Nephron progenitor cell (in vitro differentiated cells): ENCODE data around the gene ACTN4.
A peak's percentile ranks its signal among the peaks of the same experiment; 100 is the strongest.

Experiments used
- DNase-seq: peaks from one replicate; pipeline ENCODE4 v3.0.0; 2021
- H3K27ac Mint-ChIP-seq: 2 replicates; pipeline ENCODE4 v1.8.0; 2021; ENCODE audit warnings: mild to moderate bottlenecking, moderate library complexity, mixed read lengths
- H3K27me3 Mint-ChIP-seq: 2 replicates; pipeline ENCODE4 v1.8.0; 2021; ENCODE audit warnings: mild to moderate bottlenecking, low read depth, mixed read lengths; ENCODE audit not compliant: poor library complexity
- H3K36me3 Mint-ChIP-seq: 2 replicates; pipeline ENCODE4 v1.8.0; 2021; ENCODE audit warnings: low read depth, mixed read lengths
- H3K4me1 Mint-ChIP-seq: 2 replicates; pipeline ENCODE4 v1.8.0; 2021; ENCODE audit warnings: mixed read lengths
- H3K4me3 Mint-ChIP-seq: 2 replicates; pipeline ENCODE4 v1.8.0; 2021; ENCODE audit warnings: mild to moderate bottlenecking, moderate library complexity, mixed read lengths
- H3K9me3 Mint-ChIP-seq: 2 replicates; pipeline ENCODE4 v1.8.0; 2021; ENCODE audit warnings: mild to moderate bottlenecking, moderate library complexity, mixed read lengths
- TF ChIP-seq, protein P1 (sequence below): fragments of 200-600 bp; sonication (generic); IDR thresholded peaks from 2 replicates; pipeline ENCODE4 v1.5.0; 2021; ENCODE audit warnings: antibody characterized with exemption

The ACTN4 gene

DNA sequence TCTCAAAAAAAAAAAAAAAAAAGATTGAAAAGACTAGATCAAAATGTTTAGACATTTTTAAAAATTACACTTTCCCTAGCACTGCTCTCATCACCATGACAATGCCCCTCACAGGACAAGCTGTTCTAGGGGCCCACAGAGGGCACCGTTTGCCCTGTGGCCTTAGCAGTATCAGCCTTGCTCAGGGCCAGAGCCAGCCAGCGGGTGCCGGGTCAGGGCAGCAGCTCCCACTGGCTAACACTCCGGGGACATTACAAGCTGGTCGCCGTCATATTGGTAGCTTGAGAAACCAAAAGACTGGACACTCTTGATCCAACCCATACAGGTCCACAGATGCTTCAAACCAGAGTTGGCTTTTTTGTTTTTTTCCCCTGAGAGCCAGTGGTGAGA lies 78.8 kb downstream of the ACTN4 start:
- Mint-ChIP-seq H3K27ac (peak overlapping the region; percentile 81), H3K36me3 (peaks cover 23% of the 10 kb centered on the region), H3K9me3 (no peaks in the 10 kb centered on the region), H3K4me3 (no peak overlapping the region), H3K4me1 (peaks cover 13% of the 10 kb centered on the region), H3K27me3 (no peaks in the 10 kb centered on the region)
- TF ChIP-seq, protein P1, sequence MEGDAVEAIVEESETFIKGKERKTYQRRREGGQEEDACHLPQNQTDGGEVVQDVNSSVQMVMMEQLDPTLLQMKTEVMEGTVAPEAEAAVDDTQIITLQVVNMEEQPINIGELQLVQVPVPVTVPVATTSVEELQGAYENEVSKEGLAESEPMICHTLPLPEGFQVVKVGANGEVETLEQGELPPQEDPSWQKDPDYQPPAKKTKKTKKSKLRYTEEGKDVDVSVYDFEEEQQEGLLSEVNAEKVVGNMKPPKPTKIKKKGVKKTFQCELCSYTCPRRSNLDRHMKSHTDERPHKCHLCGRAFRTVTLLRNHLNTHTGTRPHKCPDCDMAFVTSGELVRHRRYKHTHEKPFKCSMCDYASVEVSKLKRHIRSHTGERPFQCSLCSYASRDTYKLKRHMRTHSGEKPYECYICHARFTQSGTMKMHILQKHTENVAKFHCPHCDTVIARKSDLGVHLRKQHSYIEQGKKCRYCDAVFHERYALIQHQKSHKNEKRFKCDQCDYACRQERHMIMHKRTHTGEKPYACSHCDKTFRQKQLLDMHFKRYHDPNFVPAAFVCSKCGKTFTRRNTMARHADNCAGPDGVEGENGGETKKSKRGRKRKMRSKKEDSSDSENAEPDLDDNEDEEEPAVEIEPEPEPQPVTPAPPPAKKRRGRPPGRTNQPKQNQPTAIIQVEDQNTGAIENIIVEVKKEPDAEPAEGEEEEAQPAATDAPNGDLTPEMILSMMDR, result no peak
- no peak for DNase-seq

DNA sequence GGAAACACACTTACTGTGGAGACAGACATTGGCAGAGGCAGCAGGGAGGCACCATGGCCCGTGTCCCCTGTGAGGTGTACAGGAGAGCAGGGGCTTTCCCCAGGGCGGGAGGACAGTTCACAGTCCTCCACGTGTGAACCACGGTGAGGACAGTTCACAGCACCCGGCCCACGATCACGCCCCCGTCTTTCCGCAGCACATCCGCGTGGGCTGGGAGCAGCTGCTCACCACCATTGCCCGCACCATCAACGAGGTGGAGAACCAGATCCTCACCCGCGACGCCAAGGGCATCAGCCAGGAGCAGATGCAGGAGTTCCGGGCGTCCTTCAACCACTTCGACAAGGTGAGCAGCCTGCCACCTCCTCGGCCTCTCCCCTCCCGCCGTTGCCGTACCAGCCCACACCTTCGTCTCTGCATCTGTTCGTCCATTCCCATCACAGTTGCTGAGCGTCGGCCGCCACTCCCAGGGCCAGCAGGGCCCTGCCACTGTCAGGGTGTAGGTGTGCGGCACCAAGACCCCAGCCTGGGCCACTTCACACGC lies 79.4 kb downstream of the ACTN4 start:
- DNase-seq, result no peak
- Mint-ChIP-seq H3K9me3 (no peaks in the 10 kb centered on the region), H3K27me3 (no peaks in the 10 kb centered on the region), H3K36me3 (peaks cover 26% of the 10 kb centered on the region), H3K27ac (peak overlapping the region; percentile 81), H3K4me3 (no peak overlapping the region), H3K4me1 (peaks cover 13% of the 10 kb centered on the region)
- TF ChIP-seq, protein P1, result no peak

DNA sequence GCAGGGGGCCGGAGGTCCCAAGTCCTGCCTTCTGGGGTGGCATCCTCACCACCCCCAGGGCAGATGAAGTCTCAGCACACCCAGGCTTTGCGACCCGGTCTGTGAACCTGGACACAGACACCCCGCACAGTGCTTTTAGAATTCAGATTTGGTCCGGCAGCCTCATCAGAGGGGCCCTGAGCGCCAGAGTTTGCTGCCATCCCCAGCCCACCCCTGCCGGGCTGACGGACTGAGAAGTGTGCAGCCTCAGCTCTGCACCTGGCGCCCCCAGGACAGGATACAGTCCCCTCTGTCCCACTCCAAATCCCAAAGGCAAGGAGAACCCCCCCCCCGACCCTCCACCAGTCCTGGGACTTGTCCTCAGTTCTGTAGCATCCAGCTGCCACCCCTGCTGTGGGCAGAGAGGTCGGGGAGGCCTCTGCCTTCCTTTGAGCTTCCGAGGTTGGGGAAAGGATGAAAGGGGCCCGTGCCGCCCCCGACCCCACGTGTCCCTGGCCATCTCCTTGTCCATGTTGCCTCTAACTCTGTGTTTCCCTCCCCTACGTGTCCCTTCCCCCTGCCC lies 79.9 kb downstream of the ACTN4 start:
- Mint-ChIP-seq H3K4me1 (peaks cover 13% of the 10 kb centered on the region), H3K9me3 (no peaks in the 10 kb centered on the region), H3K36me3 (peaks cover 31% of the 10 kb centered on the region), H3K27me3 (no peaks in the 10 kb centered on the region), H3K27ac (no peak overlapping the region), H3K4me3 (no peak overlapping the region)
- DNase-seq, result no peak
- TF ChIP-seq, protein P1, result no peak

DNA sequence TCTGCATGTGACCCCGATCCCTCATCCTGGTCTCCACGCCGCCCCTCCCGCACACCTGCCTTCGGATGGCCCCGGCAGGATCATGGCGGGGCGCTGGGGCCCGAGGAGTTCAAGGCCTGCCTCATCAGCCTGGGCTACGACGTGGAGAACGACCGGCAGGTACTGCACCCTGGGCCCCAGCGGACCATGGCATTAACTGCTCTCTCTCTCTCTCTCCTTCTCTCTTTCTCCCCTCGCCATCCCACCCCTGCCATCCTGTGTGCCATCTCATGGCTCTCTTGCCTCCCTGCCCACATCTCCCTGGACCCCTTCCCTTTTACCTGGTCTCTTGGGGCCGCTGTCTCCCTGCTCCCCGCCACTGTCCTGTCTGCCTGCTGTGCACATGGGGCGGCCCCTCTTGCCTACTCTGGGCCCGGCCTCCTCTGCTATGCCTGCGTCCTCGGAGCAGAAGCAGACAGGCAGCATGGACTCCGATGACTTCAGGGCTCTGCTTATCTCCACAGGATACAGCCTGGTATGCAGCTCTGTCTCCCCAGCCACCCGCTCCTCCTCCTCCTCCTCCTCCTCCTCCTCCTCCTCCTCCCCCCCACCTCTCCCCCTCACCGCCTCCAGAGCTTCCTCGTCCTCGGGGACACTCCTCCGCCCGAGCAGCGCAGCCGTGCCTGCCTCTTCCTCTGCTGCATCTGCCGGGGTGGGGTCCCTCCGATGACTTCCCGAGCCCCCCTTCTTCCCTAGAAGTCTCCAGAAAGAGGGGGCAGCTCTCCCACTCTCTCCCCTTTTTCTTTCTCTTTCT lies 80.6 kb downstream of the ACTN4 start:
- H3K4me1 Mint-ChIP-seq, result peaks cover 13% of the 10 kb centered on the region
- H3K27ac Mint-ChIP-seq, result no peak overlapping the region
- no peaks in the 10 kb centered on the region for H3K9me3 Mint-ChIP-seq
- H3K4me3 Mint-ChIP-seq, result no peak overlapping the region
- peaks cover 31% of the 10 kb centered on the region for H3K36me3 Mint-ChIP-seq
- TF ChIP-seq, protein P1, result no peak
- DNase-seq, result no peak
- H3K27me3 Mint-ChIP-seq, result no peaks in the 10 kb centered on the region

DNA sequence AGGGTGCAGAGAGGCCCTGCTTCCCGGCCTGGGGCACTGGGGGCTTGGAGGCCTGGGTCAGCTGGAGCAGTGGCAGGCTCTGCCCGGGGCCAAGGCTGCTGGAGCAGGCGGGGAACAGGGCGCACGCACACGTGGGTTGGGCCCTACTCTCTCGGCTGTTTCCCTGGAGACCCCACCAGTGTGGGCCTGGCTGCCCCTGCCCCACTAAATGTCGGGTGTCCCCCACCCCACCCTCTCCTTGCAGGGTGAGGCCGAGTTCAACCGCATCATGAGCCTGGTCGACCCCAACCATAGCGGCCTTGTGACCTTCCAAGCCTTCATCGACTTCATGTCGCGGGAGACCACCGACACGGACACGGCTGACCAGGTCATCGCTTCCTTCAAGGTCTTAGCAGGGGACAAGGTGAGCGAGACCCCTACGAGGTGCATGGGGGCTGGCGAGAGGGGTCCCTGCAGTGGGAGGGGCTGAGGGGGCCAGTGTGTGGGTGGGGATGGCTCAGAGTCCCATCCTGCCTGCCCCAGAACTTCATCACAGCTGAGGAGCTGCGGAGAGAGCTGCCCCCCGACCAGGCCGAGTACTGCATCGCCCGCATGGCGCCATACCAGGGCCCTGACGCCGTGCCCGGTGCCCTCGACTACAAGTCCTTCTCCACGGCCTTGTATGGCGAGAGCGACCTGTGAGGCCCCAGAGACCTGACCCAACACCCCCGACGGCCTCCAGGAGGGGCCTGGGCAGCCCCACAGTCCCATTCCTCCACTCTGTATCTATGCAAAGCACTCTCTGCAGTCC lies 81.5 kb downstream of the ACTN4 start:
- peaks cover 31% of the 10 kb centered on the region for H3K36me3 Mint-ChIP-seq
- TF ChIP-seq, protein P1, result no peak

More for the DNA sequence above, 81.5 kb downstream of the ACTN4 start:
- peaks cover 5% of the 10 kb centered on the region for H3K4me1 Mint-ChIP-seq
- no peak overlapping the region for H3K4me3 Mint-ChIP-seq
- no peak overlapping the region for H3K27ac Mint-ChIP-seq
- DNase-seq, result no peak
- no peaks in the 10 kb centered on the region for H3K9me3 Mint-ChIP-seq
- no peaks in the 10 kb centered on the region for H3K27me3 Mint-ChIP-seq
